Ishikawa (cell line): ENCODE results near the gene ADAR.

Experiments
- CEBPB ChIP-seq: IDR thresholded peaks from 2 replicates; pipeline ENCODE4 v1.6.1; 2012
- EP300 ChIP-seq: IDR thresholded peaks from 2 replicates; pipeline ENCODE4 v1.6.1; 2012; ENCODE audit warnings: borderline replicate concordance
- TAF1 ChIP-seq: IDR thresholded peaks from 2 replicates; pipeline ENCODE4 v1.6.1; 2012; ENCODE audit warnings: low read depth, mild to moderate bottlenecking
- TCF12 ChIP-seq: IDR thresholded peaks from 2 replicates; pipeline ENCODE4 v1.6.1; 2012; ENCODE audit warnings: low read depth
- TF ChIP-seq, protein P1 (sequence below): IDR thresholded peaks from 2 replicates; pipeline ENCODE4 v1.6.1; 2012

DNA sequence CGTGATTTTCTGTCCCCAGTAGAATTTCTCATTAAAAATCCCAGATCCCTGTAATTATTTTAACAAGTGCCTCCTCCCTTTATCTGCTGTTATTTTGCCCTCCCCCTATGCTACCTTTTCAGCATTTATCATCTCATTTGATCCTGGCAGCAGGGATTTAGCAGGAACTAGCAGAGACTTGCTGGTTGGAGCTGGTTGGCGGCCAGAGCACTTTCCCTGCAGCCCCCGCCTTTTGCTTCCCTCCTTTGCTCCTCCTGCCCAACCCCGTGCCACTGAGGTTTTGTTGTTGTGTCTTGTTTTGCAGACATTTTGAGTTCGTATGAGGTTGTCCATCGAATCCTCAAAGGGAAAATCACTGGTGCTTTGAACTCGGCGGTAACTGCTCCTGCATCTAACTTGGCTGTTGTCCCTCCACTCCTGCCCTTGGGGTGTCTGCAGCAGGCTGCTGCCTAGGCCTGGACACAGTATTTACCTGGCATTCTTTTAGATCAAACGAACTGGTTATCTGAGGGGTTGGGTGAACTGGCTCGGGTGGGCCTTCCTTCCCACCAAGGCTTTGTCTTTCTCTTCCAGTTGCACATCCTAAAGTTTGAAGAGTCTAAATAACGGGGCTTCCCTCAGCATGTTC is 60.8 kb downstream of the ADAR start:
- TF ChIP-seq CEBPB (no peak), TAF1 (no peak), TCF12 (no peak), EP300 (no peak)
- TF ChIP-seq, protein P1, sequence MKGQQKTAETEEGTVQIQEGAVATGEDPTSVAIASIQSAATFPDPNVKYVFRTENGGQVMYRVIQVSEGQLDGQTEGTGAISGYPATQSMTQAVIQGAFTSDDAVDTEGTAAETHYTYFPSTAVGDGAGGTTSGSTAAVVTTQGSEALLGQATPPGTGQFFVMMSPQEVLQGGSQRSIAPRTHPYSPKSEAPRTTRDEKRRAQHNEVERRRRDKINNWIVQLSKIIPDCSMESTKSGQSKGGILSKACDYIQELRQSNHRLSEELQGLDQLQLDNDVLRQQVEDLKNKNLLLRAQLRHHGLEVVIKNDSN, result no peak
